Neural progenitor cell (in vitro differentiated cells): ENCODE results near the gene NRCAM.

Source experiments
- CTCF ChIP-seq: fragments of 200-600 bp; sonication (generic); IDR thresholded peaks from 2 replicates; pipeline ENCODE4 v1.5.1; 2017; ENCODE audit warnings: antibody characterized with exemption, mild to moderate bottlenecking
- EZH2 ChIP-seq: fragments of 200-600 bp; sonication (generic); IDR thresholded peaks from 2 replicates; pipeline ENCODE4 v1.6.1; 2017; ENCODE audit warnings: antibody characterized with exemption, mild to moderate bottlenecking, moderate library complexity
- EZH2phosphoT487 ChIP-seq: fragments of 200-600 bp; sonication (generic); IDR thresholded peaks from 2 replicates; pipeline ENCODE4 v1.6.1; 2017; ENCODE audit warnings: antibody characterized with exemption

DNA sequence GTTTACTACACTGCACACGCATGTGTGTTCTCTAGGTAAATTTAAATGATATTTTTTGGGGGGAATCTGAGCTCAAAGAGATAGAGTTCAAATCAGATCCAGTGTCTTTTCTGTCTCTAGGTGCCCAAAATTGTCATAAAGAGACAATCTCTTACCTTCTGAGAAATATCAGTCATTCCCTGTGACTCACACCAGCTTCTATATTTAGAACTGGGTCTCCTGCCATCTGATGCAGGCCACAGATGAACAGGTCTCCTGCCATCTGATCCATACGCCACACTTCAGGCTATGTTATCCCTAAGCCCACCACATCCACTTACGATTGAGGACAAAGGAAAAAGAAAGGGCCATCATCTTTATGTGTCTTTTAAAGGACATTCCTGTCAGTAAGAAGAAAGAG, 189.7 kb downstream of the NRCAM start:
- TF ChIP-seq CTCF (no peak), EZH2 (no peak), EZH2phosphoT487 (no peak)
